HEK293 (cell line): ENCODE results near the gene CCDC73.
"Not testable (repeated sequence)": the region's sequence is repeated elsewhere in the genome, so short reads cannot be mapped to it uniquely, and the experiment has no call there.

Experiments
- CTCF ChIA-PET: fragments of 350-600 bp; formaldehyde crosslinking; extraction: SDS; loops from one replicate; lab custom pipeline; 2021; ENCODE audit warnings: antibody characterized with exemption; lab: Yijun Ruan, JAX
- POLR2A ChIA-PET: fragments of 300-600 bp; formaldehyde crosslinking; extraction: SDS; loops from one replicate; lab custom pipeline; 2020; ENCODE audit warnings: antibody characterized with exemption, inconsistent platforms; lab: Yijun Ruan, JAX
- H3K27ac ChIP-seq: fragments of 200-500 bp; sonication (Bioruptor generic); 2 replicates; pipeline ENCODE4 v1.5.1; 2014; ENCODE audit warnings: low read depth, low read length, control low read depth, inconsistent platforms; ENCODE audit errors: extremely low read depth
- H3K36me3 ChIP-seq, 2 experiments: fragments of 200-500 bp in 1 of 2; sonication (Bioruptor generic) in 1 of 2; 1 replicate in 1 of 2; 2 replicates in 1 of 2; pipeline ENCODE4 v1.5.1; 2014 to 2017; ENCODE audit warnings: inconsistent platforms in 2 of 2, low read length in 2 of 2; ENCODE audit not compliant: control insufficient read depth in 2 of 2, insufficient read depth in 1 of 2
- H3K4me1 ChIP-seq: fragments of 200-500 bp; sonication (Bioruptor generic); 2 replicates; pipeline ENCODE4 v1.5.1; 2014; ENCODE audit warnings: mild to moderate bottlenecking, low read length, inconsistent platforms; ENCODE audit not compliant: control insufficient read depth, insufficient read depth
- H3K4me3 ChIP-seq: 2 replicates; pipeline ENCODE4 v1.5.1; 2011; ENCODE audit warnings: low read depth, mild to moderate bottlenecking, control low read depth, low read length, moderate library complexity
- H3K9me3 ChIP-seq: fragments of 200-500 bp; sonication (Bioruptor generic); 2 replicates; pipeline ENCODE4 v1.5.1; 2014; ENCODE audit warnings: low read depth, low read length, inconsistent platforms; ENCODE audit not compliant: control insufficient read depth, insufficient read depth
- BCL11A ChIP-seq: fragments of 450-650 bp; formaldehyde crosslinking; IDR thresholded peaks from 2 replicates; pipeline ENCODE4 v1.5.1; 2016; ENCODE audit warnings: low read depth, missing biosample characterization, missing genetic modification characterization
- GLIS1 ChIP-seq: fragments of 450-650 bp; formaldehyde crosslinking; IDR thresholded peaks from 2 replicates; pipeline ENCODE4 v1.5.1; 2016; ENCODE audit warnings: missing biosample characterization, missing genetic modification characterization
- ZFHX2 ChIP-seq: fragments of 450-650 bp; formaldehyde crosslinking; conservative IDR thresholded peaks from 2 replicates; pipeline ENCODE4 v1.5.1; 2016; ENCODE audit warnings: missing biosample characterization, missing genetic modification characterization
- ZFP41 ChIP-seq: fragments of 450-650 bp; formaldehyde crosslinking; IDR thresholded peaks from 2 replicates; pipeline ENCODE4 v1.5.1; 2016; ENCODE audit warnings: missing biosample characterization, missing genetic modification characterization, borderline replicate concordance
- ZNF202 ChIP-seq: fragments of 450-650 bp; formaldehyde crosslinking; IDR thresholded peaks from 2 replicates; pipeline ENCODE4 v1.5.1; 2016; ENCODE audit warnings: missing biosample characterization, missing genetic modification characterization, borderline replicate concordance
- ZNF514 ChIP-seq: fragments of 450-650 bp; formaldehyde crosslinking; IDR thresholded peaks from 2 replicates; pipeline ENCODE4 v1.5.1; 2016; ENCODE audit warnings: missing biosample characterization, missing genetic modification characterization
- TF ChIP-seq, protein P1 (sequence below): fragments of 450-650 bp; formaldehyde crosslinking; IDR thresholded peaks from 2 replicates; pipeline ENCODE4 v1.5.1; 2017; ENCODE audit warnings: missing biosample characterization, mild to moderate bottlenecking, missing genetic modification characterization, moderate library complexity
- TF ChIP-seq, protein P2 (sequence below): fragments of 450-650 bp; formaldehyde crosslinking; IDR thresholded peaks from 2 replicates; pipeline ENCODE4 v1.5.1; 2016; ENCODE audit warnings: missing biosample characterization, missing genetic modification characterization
- TF ChIP-seq, protein P3 (sequence below): fragments of 450-650 bp; formaldehyde crosslinking; IDR thresholded peaks from 2 replicates; pipeline ENCODE4 v1.5.1; 2016; ENCODE audit warnings: missing biosample characterization, missing genetic modification characterization
- TF ChIP-seq, protein P4 (sequence below): fragments of 450-650 bp; formaldehyde crosslinking; IDR thresholded peaks from 2 replicates; pipeline ENCODE4 v1.5.1; 2017; ENCODE audit warnings: missing biosample characterization, missing genetic modification characterization
- TF ChIP-seq, protein P5 (sequence below): fragments of 450-650 bp; formaldehyde crosslinking; IDR thresholded peaks from 2 replicates; pipeline ENCODE4 v1.5.1; 2016; ENCODE audit warnings: missing biosample characterization, missing genetic modification characterization

CCDC73 gene

DNA sequence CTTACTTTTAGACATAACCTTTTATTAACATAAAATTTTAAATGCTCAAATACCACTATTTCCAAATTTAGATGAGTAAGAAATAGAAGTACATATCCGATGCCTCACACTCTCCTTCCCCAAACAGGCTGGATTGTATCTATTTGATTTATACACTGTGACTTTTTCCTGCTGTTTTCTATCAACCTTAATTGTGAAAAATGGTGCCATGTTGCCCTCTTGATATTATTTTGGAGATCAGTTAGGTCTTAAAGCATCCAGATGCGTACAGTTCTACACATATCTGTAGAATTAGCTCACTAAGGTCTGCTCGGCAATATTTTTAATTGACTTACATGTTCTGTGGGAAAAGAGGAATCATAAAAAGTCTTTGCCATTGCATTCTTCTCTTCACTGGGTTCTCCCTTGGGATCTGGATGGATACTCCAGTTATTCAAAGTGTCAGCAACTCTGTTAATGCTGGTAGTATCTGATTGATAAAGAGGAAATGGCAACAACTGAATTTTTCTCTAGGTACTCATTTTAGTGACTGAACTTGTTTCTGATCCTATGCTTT, 183.6 kb downstream of the CCDC73 start:
- Histone ChIP-seq H3K36me3 (peaks cover 0 to 4% of the 10 kb centered on the region in 2 experiments; a peak in 1 of 3 replicates), H3K9me3 (no peaks in the 10 kb centered on the region), H3K4me3 (no peak overlapping the region), H3K4me1 (no peaks in the 10 kb centered on the region), H3K27ac (no peak overlapping the region)
- TF ChIP-seq ZFHX2 (tag by site-specific recombination) (no peak), BCL11A (tag by site-specific recombination) (no peak), GLIS1 (no peak), ZFP41 (tag by site-specific recombination) (no peak), ZNF202 (tag by site-specific recombination) (no peak), ZNF514 (no peak)
- TF ChIP-seq, protein P1, sequence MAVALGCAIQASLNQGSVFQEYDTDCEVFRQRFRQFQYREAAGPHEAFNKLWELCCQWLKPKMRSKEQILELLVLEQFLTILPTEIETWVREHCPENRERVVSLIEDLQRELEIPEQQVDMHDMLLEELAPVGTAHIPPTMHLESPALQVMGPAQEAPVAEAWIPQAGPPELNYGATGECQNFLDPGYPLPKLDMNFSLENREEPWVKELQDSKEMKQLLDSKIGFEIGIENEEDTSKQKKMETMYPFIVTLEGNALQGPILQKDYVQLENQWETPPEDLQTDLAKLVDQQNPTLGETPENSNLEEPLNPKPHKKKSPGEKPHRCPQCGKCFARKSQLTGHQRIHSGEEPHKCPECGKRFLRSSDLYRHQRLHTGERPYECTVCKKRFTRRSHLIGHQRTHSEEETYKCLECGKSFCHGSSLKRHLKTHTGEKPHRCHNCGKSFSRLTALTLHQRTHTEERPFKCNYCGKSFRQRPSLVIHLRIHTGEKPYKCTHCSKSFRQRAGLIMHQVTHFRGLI (tag by site-specific recombination): no peak
- TF ChIP-seq, protein P2, sequence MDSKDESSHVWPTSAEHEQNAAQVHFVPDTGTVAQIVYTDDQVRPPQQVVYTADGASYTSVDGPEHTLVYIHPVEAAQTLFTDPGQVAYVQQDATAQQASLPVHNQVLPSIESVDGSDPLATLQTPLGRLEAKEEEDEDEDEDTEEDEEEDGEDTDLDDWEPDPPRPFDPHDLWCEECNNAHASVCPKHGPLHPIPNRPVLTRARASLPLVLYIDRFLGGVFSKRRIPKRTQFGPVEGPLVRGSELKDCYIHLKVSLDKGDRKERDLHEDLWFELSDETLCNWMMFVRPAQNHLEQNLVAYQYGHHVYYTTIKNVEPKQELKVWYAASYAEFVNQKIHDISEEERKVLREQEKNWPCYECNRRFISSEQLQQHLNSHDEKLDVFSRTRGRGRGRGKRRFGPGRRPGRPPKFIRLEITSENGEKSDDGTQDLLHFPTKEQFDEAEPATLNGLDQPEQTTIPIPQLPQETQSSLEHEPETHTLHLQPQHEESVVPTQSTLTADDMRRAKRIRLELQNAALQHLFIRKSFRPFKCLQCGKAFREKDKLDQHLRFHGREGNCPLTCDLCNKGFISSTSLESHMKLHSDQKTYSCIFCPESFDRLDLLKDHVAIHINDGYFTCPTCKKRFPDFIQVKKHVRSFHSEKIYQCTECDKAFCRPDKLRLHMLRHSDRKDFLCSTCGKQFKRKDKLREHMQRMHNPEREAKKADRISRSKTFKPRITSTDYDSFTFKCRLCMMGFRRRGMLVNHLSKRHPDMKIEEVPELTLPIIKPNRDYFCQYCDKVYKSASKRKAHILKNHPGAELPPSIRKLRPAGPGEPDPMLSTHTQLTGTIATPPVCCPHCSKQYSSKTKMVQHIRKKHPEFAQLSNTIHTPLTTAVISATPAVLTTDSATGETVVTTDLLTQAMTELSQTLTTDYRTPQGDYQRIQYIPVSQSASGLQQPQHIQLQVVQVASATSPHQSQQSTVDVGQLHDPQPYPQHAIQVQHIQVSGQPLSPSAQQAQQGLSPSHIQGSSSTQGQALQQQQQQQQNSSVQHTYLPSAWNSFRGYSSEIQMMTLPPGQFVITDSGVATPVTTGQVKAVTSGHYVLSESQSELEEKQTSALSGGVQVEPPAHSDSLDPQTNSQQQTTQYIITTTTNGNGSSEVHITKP: no peak
- TF ChIP-seq, protein P3, sequence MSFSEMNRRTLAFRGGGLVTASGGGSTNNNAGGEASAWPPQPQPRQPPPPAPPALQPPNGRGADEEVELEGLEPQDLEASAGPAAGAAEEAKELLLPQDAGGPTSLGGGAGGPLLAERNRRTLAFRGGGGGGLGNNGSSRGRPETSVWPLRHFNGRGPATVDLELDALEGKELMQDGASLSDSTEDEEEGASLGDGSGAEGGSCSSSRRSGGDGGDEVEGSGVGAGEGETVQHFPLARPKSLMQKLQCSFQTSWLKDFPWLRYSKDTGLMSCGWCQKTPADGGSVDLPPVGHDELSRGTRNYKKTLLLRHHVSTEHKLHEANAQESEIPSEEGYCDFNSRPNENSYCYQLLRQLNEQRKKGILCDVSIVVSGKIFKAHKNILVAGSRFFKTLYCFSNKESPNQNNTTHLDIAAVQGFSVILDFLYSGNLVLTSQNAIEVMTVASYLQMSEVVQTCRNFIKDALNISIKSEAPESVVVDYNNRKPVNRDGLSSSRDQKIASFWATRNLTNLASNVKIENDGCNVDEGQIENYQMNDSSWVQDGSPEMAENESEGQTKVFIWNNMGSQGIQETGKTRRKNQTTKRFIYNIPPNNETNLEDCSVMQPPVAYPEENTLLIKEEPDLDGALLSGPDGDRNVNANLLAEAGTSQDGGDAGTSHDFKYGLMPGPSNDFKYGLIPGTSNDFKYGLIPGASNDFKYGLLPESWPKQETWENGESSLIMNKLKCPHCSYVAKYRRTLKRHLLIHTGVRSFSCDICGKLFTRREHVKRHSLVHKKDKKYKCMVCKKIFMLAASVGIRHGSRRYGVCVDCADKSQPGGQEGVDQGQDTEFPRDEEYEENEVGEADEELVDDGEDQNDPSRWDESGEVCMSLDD: no peak
- TF ChIP-seq, protein P4, sequence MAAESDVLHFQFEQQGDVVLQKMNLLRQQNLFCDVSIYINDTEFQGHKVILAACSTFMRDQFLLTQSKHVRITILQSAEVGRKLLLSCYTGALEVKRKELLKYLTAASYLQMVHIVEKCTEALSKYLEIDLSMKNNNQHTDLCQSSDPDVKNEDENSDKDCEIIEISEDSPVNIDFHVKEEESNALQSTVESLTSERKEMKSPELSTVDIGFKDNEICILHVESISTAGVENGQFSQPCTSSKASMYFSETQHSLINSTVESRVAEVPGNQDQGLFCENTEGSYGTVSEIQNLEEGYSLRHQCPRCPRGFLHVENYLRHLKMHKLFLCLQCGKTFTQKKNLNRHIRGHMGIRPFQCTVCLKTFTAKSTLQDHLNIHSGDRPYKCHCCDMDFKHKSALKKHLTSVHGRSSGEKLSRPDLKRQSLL: no peak
- TF ChIP-seq, protein P5, sequence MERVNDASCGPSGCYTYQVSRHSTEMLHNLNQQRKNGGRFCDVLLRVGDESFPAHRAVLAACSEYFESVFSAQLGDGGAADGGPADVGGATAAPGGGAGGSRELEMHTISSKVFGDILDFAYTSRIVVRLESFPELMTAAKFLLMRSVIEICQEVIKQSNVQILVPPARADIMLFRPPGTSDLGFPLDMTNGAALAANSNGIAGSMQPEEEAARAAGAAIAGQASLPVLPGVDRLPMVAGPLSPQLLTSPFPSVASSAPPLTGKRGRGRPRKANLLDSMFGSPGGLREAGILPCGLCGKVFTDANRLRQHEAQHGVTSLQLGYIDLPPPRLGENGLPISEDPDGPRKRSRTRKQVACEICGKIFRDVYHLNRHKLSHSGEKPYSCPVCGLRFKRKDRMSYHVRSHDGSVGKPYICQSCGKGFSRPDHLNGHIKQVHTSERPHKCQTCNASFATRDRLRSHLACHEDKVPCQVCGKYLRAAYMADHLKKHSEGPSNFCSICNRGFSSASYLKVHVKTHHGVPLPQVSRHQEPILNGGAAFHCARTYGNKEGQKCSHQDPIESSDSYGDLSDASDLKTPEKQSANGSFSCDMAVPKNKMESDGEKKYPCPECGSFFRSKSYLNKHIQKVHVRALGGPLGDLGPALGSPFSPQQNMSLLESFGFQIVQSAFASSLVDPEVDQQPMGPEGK (tag by site-specific recombination): no peak
- ChIA-PET CTCF (interaction anchor here (0.6 kb wide), 1 partner anchor 16 kb away, joined by 3 read pairs; no protein-coding TSS in a partner anchor), POLR2A (no interaction called here)

DNA sequence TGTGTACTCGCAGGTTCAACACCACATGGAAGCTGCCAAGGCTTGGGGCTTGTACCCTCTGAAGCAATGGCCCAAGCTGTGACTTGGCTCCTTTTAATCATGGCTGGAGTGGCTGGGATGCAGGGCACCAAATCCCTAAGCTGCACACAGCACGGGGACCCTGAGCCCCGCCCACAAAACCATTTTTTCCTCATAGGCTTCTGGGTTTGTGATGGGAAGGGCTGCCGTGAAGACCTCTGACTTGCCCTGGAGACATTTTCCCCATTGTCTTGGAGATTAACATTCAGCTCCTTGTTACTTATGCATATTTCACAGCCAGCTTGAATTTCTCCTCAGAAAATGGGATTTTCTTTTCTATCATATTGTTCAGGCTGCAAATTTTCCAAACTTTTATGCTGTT, 185.6 kb downstream of the CCDC73 start:
- H3K4me3 ChIP-seq, H3K27ac ChIP-seq, POLR2A ChIA-PET, H3K9me3 ChIP-seq, H3K4me1 ChIP-seq: not testable (repeated sequence)
- CTCF ChIA-PET: interaction anchor here (0.6 kb wide), 1 partner anchor 187 kb away, joined by 7 read pairs; no protein-coding TSS in a partner anchor
- H3K36me3 ChIP-seq: peaks cover 5 to 20% of the 10 kb centered on the region in 2 experiments; a peak in 2 of 3 replicates
